ENCODE results near the gene HOXA7.
A peak's percentile ranks its signal among the peaks of the same experiment; 100 is the strongest.

The HOXA7 gene

DNA sequence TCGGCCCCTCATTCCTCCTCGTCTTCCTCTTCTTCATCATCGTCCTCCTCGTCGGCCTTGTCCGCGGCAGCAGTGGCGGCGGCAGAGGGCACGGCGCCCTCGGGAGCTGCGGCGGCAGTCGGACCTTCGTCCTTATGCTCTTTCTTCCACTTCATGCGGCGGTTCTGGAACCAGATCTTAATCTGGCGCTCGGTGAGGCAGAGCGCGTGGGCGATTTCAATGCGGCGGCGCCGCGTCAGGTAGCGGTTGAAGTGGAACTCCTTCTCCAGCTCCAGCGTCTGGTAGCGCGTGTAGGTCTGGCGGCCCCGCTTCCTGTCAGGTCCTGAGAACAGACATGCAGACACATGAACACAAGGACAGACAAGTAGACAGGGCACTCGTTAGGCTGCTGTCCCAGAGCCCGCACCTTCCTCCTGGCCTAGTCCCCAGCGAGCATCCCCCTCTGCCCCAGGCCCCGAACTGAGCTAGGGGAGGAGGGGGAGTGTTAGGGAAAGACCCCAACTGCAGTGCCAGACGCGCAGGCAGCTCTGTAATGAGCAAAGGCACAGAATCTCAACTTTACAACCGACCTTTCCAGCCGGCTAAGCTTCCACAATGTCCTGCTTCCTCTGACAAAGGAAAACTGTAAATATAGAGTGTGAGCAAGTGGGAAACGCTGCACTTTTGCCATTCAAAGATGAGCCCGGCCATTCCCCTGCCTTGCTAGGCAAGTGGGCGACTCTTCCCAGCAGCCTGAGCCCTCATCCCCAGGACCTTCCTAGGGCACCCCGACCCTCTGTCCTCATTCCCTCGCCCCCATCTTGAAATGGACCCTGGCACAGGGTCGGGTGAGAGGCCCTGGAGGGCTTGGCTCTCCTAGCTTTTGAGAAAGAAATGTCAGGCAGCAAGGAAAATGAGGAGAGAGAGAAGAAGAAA lies 1.3 kb downstream of the HOXA7 start:
- peaks cover 2% of the 10 kb centered on the region for H3K4me1 ChIP-seq (ENCODE audit: control insufficient read depth, insufficient read depth, low read length, poor library complexity, severe bottlenecking)
- WGBS, 2 experiments (ENCODE audit: insufficient coverage in 2 of 2) = 9 to 21% methylated on average over 14 to 24 of the region's 48 CpGs
- H3K9me3 ChIP-seq (ENCODE audit: control insufficient read depth, low read length) = no peaks in the 10 kb centered on the region
- no peak overlapping the region for H3K27ac ChIP-seq (ENCODE audit: low read depth, low read length, severe bottlenecking)
- H3K36me3 ChIP-seq (ENCODE audit: control insufficient read depth, insufficient read depth, low read length) = no peaks in the 10 kb centered on the region
- H3K4me3 ChIP-seq (ENCODE audit: extremely low read depth, insufficient read depth, low read length, poor library complexity, severe bottlenecking) = peak overlapping the region; percentile 2

DNA sequence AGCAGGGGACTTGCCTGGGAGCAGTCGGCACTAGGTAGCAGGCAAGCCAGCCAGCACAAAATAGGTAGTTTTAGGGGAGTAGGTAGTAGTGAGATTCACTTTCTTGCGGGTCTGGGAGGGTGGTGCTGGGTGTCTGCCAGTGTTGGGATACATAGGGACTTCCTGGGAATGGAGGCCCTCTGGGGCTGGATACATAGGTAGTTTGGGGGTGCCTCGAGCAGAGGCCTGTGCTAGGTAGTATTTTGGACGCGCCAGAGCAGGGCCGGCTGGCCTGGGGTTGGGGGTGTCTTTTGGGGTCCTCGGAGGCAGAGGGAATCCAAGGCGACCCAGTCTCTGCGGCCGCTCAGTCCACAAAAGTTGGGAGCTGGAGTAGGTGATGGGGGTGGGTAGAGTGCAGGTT lies 2.1 kb downstream of the HOXA7 start:
- H3K4me3 ChIP-seq (ENCODE audit: extremely low read depth, insufficient read depth, low read length, poor library complexity, severe bottlenecking) = no peak overlapping the region
- 33 to 52% methylated on average over 4 to 10 of the region's 10 CpGs for WGBS, 2 experiments (ENCODE audit: insufficient coverage in 2 of 2)
- H3K36me3 ChIP-seq (ENCODE audit: control insufficient read depth, insufficient read depth, low read length) = no peaks in the 10 kb centered on the region
- peaks cover 2% of the 10 kb centered on the region for H3K4me1 ChIP-seq (ENCODE audit: control insufficient read depth, insufficient read depth, low read length, poor library complexity, severe bottlenecking)
- no peak overlapping the region for H3K27ac ChIP-seq (ENCODE audit: low read depth, low read length, severe bottlenecking)
- H3K9me3 ChIP-seq (ENCODE audit: control insufficient read depth, low read length) = no peaks in the 10 kb centered on the region

DNA sequence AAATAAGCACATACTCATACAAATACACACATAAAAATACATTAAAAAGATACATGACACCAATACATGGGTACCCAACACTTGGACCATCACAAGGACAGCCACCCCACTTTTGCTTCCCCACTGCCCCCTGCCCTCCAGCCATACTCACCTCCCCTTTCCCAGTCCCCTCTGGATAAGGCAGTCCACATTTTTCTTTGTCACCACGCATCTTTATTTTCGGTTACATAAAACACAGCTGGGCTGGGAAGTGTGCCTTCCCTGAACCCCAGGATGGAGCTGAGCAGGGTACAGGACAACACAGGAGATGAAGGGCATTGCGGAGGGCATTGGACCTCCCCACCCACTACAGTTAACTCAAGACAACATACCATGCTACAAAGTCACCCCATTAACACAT lies 2.9 kb downstream of the HOXA7 start:
- 27 to 29% methylated on average over 2 to 3 of the region's 3 CpGs for WGBS, 2 experiments (ENCODE audit: insufficient coverage in 2 of 2)
- Histone ChIP-seq H3K36me3 (ENCODE audit: control insufficient read depth, insufficient read depth, low read length) (no peaks in the 10 kb centered on the region), H3K27ac (ENCODE audit: low read depth, low read length, severe bottlenecking) (no peak overlapping the region), H3K4me3 (ENCODE audit: extremely low read depth, insufficient read depth, low read length, poor library complexity, severe bottlenecking) (no peak overlapping the region), H3K4me1 (ENCODE audit: control insufficient read depth, insufficient read depth, low read length, poor library complexity, severe bottlenecking) (peaks cover 2% of the 10 kb centered on the region), H3K9me3 (ENCODE audit: control insufficient read depth, low read length) (no peaks in the 10 kb centered on the region)

- peaks cover 2% of the 10 kb centered on the region for H3K4me1 ChIP-seq (ENCODE audit: control insufficient read depth, insufficient read depth, low read length, poor library complexity, severe bottlenecking)
- no peak overlapping the region for H3K27ac ChIP-seq (ENCODE audit: low read depth, low read length, severe bottlenecking)
- no peaks in the 10 kb centered on the region for H3K36me3 ChIP-seq (ENCODE audit: control insufficient read depth, insufficient read depth, low read length)
- H3K9me3 ChIP-seq (ENCODE audit: control insufficient read depth, low read length) = no peaks in the 10 kb centered on the region
- no peak overlapping the region for H3K4me3 ChIP-seq (ENCODE audit: extremely low read depth, insufficient read depth, low read length, poor library complexity, severe bottlenecking)
- WGBS, 2 experiments (ENCODE audit: insufficient coverage in 2 of 2) = 5 to 21% methylated on average over 11 to 13 of the region's 22 CpGs
Observed at GRCh38 chr7:27152816-27153442, 3.5 kb downstream of the HOXA7 start.

DNA sequence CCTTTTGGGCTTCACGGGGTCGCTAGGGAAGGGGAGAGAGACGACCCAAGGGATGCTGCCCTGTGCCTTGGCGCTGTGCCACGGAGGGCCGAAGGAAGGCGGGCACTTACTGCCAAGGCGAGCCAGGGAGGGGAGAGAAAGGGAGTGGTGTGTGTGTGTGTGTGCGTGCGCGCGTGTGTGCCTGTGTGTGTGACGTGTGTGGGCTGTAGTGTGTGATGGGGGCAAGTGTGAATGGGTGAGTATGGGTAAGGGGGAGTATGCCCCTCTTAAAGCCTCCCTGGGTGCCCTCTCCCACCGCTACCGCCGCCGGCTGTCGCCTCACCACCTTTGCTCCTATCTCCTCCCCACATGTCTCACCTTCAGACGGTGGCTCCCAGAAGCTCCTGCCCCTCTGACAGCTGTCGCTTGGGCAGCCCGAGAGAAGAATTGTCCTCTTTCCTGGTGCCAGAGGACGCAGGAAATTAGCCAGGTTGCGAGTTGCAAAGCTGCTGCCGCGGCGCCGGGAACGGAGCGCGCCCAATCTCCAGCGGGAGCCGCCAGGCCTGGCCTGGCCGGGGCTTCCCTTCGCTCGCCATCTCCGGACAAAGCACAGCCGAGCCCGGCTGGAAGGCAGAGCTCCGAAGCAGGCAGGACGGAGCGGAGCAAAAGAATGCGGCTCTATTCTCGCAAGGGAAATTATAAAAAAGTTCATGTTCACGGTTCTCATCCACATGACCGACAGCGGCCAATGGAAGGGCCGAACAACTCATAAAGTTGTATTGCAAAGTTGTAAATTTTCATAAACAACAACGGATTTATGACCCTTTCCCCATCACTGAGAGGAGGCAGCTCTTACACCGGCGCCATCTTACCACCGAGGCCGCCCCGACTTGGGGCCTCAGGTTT lies 4.3 kb downstream of the HOXA7 start, which contains the start of gene HOXA3:
Gene HOXA3 (minus strand): TSS at position 653 of the 885 bp plus-strand sequence. CDS start 41,943 bp downstream, outside the sequence.
- 3 to 6% methylated on average over 40 to 44 of the region's 53 CpGs for WGBS, 2 experiments (ENCODE audit: insufficient coverage in 2 of 2)
- Histone ChIP-seq H3K36me3 (ENCODE audit: control insufficient read depth, insufficient read depth, low read length) (no peaks in the 10 kb centered on the region), H3K9me3 (ENCODE audit: control insufficient read depth, low read length) (no peaks in the 10 kb centered on the region), H3K27ac (ENCODE audit: low read depth, low read length, severe bottlenecking) (no peak within 1 kb of the TSS), H3K4me1 (ENCODE audit: control insufficient read depth, insufficient read depth, low read length, poor library complexity, severe bottlenecking) (peaks cover 2% of the 10 kb centered on the region), H3K4me3 (ENCODE audit: extremely low read depth, insufficient read depth, low read length, poor library complexity, severe bottlenecking) (peak within 1 kb of the TSS; percentile 21)

DNA sequence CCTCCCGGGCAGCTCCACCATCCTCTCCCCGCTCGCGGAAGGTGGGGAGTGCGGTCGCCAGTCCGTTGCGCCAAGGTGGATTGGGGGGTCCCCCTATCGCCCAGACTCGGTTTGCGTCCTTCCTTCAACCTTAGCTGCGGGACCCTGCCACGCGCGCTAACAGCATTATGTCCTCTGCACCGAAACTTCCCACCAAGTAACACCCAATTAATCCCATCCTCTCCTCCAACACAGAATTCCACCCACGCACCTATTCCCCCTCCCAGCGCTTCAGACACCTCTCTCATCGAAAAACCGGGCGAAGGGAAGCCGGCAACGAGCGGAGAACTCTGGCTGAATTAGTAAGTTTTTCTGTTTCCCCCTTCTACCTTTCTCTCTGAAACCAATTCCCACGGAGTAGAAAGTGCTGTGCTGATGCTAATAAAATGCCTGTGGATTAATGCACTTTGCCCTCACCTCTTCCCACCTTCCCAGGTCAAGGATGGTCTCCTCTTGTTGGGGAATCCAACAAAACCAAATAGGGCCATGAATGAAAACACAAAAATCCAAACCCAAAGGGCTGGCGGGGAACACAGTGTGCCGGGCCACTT lies 5.0 kb downstream of the HOXA7 start:
- WGBS, 2 experiments (ENCODE audit: insufficient coverage in 2 of 2) = 4 to 6% methylated on average over 4 to 16 of the region's 27 CpGs
- H3K27ac ChIP-seq (ENCODE audit: low read depth, low read length, severe bottlenecking) = no peak overlapping the region
- H3K4me3 ChIP-seq (ENCODE audit: extremely low read depth, insufficient read depth, low read length, poor library complexity, severe bottlenecking) = peak overlapping the region; percentile 21
- no peaks in the 10 kb centered on the region for H3K36me3 ChIP-seq (ENCODE audit: control insufficient read depth, insufficient read depth, low read length)
- peaks cover 2% of the 10 kb centered on the region for H3K4me1 ChIP-seq (ENCODE audit: control insufficient read depth, insufficient read depth, low read length, poor library complexity, severe bottlenecking)
- H3K9me3 ChIP-seq (ENCODE audit: control insufficient read depth, low read length) = peaks cover 2% of the 10 kb centered on the region

GRCh38 chr7:27150568-27151340 lies 5.7 kb downstream of the HOXA7 start:
- 2 to 3% methylated on average over 44 to 54 of the region's 58 CpGs for WGBS, 2 experiments (ENCODE audit: insufficient coverage in 2 of 2)
- peak overlapping the region; percentile 21 for H3K4me3 ChIP-seq (ENCODE audit: extremely low read depth, insufficient read depth, low read length, poor library complexity, severe bottlenecking)
- no peak overlapping the region for H3K27ac ChIP-seq (ENCODE audit: low read depth, low read length, severe bottlenecking)
- H3K9me3 ChIP-seq (ENCODE audit: control insufficient read depth, low read length) = peaks cover 3% of the 10 kb centered on the region
- H3K4me1 ChIP-seq (ENCODE audit: control insufficient read depth, insufficient read depth, low read length, poor library complexity, severe bottlenecking) = peaks cover 2% of the 10 kb centered on the region
- H3K36me3 ChIP-seq (ENCODE audit: control insufficient read depth, insufficient read depth, low read length) = no peaks in the 10 kb centered on the region

GRCh38 chr7:27149842-27150567 lies 6.5 kb downstream of the HOXA7 start:
- peak overlapping the region; percentile 21 for H3K4me3 ChIP-seq (ENCODE audit: extremely low read depth, insufficient read depth, low read length, poor library complexity, severe bottlenecking)
- H3K36me3 ChIP-seq (ENCODE audit: control insufficient read depth, insufficient read depth, low read length) = no peaks in the 10 kb centered on the region
- H3K4me1 ChIP-seq (ENCODE audit: control insufficient read depth, insufficient read depth, low read length, poor library complexity, severe bottlenecking) = peaks cover 2% of the 10 kb centered on the region
- no peak overlapping the region for H3K27ac ChIP-seq (ENCODE audit: low read depth, low read length, severe bottlenecking)
- 39 to 40% methylated on average over 4 to 8 of the region's 13 CpGs for WGBS, 2 experiments (ENCODE audit: insufficient coverage in 2 of 2)
- peaks cover 3% of the 10 kb centered on the region for H3K9me3 ChIP-seq (ENCODE audit: control insufficient read depth, low read length)

All from mesodermal cell (in vitro differentiated cells).